ENCODE results near the gene PASK. TPM values are rescaled to one million over a fixed set of nuclear protein-coding genes. Genes with fewer than 3 reads are reported as not detected.
A peak's percentile ranks its signal among the peaks of the same experiment; 100 is the strongest.

Gene PASK
- total and polyA plus RNA-seq, 12 donors: 0.72 to 8.9 (median 3.6) TPM

GRCh38 chr2:241082341-241083090 lies 66.8 kb downstream of the PASK start:
- intact Hi-C loops (cut with DNase I): no loop called here
- peak in 2 of 7 donors; percentile 8 to 46 for DNase-seq
- TF ChIP-seq CTCF (IDR thresholded peaks at IDR 0.05) (no peak), POLR2A (IDR thresholded peaks at IDR 0.05) (no peak)
- no peak overlapping the region for H3K4me3 ChIP-seq
- peaks cover 0 to 15% of the 10 kb centered on the region in 2 donors for H3K36me3 ChIP-seq (replicated peaks in 1 of 2)
- H3K4me1 ChIP-seq (replicated peaks in 1 of 2): peaks cover 8 to 14% of the 10 kb centered on the region in 2 donors
- H3K27ac ChIP-seq: peak overlapping the region in 1 of 5 donors; percentile 60
- no peaks in the 10 kb centered on the region for H3K9me3 ChIP-seq (replicated peaks in 1 of 3)
- no peaks in the 10 kb centered on the region for H3K27me3 ChIP-seq
- WGBS, 4 donors: 88 to 92% (median 90%) methylated on average over 11 to 14 of the region's 14 CpGs

DNA sequence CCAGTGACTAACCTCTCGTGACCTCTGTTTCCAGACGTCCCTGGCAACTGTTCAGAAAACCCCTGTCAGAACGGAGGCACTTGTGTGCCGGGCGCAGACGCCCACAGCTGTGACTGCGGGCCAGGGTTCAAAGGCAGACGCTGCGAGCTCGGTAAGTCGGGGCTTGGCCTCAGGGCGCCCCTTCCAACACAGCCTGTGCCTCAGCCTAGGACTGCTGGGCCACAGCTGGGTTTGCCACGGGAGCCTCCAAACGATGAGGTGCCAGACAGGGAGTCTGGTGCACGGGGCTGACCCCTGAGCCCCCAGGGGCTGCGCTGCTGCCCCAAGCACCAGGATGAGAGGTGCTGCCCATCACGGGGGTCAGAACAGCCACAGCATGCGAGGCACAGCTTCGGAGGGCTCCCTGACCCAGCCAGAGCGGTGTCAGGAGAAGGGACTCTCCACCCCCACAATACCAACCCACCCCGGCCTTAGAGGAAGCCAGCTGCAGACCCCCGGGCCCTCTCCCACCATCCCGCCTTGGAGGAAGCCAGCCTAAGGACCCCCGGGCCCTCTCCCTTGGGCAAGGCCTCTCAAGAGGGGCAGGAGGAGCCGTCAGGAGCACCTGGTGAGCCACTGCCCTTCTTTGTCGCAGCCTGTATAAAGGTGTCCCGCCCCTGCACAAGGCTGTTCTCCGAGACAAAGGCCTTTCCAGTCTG lies 67.5 kb downstream of the PASK start:
- intact Hi-C loops (cut with DNase I): no loop called here
- Histone ChIP-seq H3K27me3 (no peaks in the 10 kb centered on the region), H3K4me1 (replicated peaks in 1 of 2) (peaks cover 8 to 14% of the 10 kb centered on the region in 2 donors), H3K27ac (peak overlapping the region in 1 of 5 donors; percentile 60), H3K36me3 (replicated peaks in 1 of 2) (peaks cover 0 to 8% of the 10 kb centered on the region in 2 donors), H3K4me3 (no peak overlapping the region), H3K9me3 (replicated peaks in 1 of 3) (no peaks in the 10 kb centered on the region)
- TF ChIP-seq POLR2A (IDR thresholded peaks at IDR 0.05) (no peak), CTCF (IDR thresholded peaks at IDR 0.05) (no peak)
- 16 to 65% (median 50%) methylated on average over 7 to 28 of the region's 28 CpGs for WGBS, 4 donors
- DNase-seq: peak in 5 of 7 donors; percentile 56 to 74 (median 63)

DNA sequence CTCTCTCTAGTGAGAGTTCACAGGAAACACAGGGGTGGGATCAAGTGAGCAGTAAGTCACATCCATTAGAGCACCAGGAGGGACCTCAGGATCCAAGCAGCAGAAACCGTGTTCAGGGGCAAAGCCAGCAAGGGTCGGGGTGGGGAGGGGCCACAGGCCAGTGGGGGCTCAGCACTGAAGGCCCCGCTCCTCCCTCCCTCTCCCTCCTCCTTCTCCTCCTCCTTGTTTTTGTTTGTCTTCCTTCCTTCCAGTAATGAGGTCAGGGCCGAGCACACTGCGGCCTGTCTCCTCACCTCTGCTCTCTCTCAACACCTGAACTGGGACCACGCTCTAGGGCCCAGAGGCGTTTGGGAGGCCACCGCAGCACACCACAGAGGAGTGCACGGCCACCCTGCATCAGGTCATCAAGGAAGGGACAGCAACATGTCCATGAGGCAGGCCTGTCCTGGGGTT lies 68.1 kb downstream of the PASK start:
- Histone ChIP-seq H3K27me3 (no peaks in the 10 kb centered on the region), H3K9me3 (replicated peaks in 1 of 3) (no peaks in the 10 kb centered on the region), H3K27ac (peak overlapping the region in 1 of 5 donors; percentile 60), H3K36me3 (replicated peaks in 1 of 2) (peaks cover 0 to 4% of the 10 kb centered on the region in 2 donors), H3K4me3 (no peak overlapping the region), H3K4me1 (replicated peaks in 1 of 2) (peaks cover 8 to 14% of the 10 kb centered on the region in 2 donors)
- DNase-seq: no peak
- no peak for TF ChIP-seq CTCF (IDR thresholded peaks at IDR 0.05)
- no peak for TF ChIP-seq POLR2A (IDR thresholded peaks at IDR 0.05)
- 27 to 32% (median 30%) methylated on average over 8 to 9 of the region's 9 CpGs for WGBS, 4 donors
- intact Hi-C loops (cut with DNase I): no loop called here

- Histone ChIP-seq H3K4me1 (replicated peaks in 1 of 2) (peaks cover 8 to 14% of the 10 kb centered on the region in 2 donors), H3K4me3 (no peak overlapping the region), H3K36me3 (replicated peaks in 1 of 2) (no peaks in the 10 kb centered on the region), H3K27me3 (no peaks in the 10 kb centered on the region), H3K9me3 (replicated peaks in 1 of 3) (no peaks in the 10 kb centered on the region), H3K27ac (no peak overlapping the region)
- TF ChIP-seq POLR2A (IDR thresholded peaks at IDR 0.05): no peak
- no peak for TF ChIP-seq CTCF (IDR thresholded peaks at IDR 0.05)
- intact Hi-C loops (cut with DNase I): no loop called here
- WGBS, 4 donors: 85 to 89% (median 87%) methylated on average over 15 to 18 of the region's 18 CpGs
- DNase-seq: peak in 2 of 7 donors; percentile 12 to 53
Measured at GRCh38 chr2:241080405-241081189, 68.7 kb downstream of the PASK start.
